Naive B cell (primary cell): Measurements from ENCODE around the gene MYO9B. TPM values are rescaled to one million over a fixed set of nuclear protein-coding genes. Genes with fewer than 3 reads are reported as not detected.
A peak's percentile ranks its signal among the peaks of the same experiment; 100 is the strongest.
"Not testable (repeated sequence)": the region's sequence is repeated elsewhere in the genome, so short reads cannot be mapped to it uniquely, and the experiment has no call there.

Experiments used
- ATAC-seq, 2 donors: fragments of 150-1000 bp; cut with Tn5 transposase; 2 replicates each; pipeline ENCODE4 v1.10.0; 2021; ENCODE audit warnings: low read depth in 2 of 2, mild to moderate bottlenecking in 2 of 2, moderate library complexity in 2 of 2
- DNase-seq: peaks from one replicate; pipeline ENCODE4 v3.0.0; 2022
- H3K27ac Mint-ChIP-seq, 6 donors: one replicate each; pipeline ENCODE4 v1.8.0; 2020 to 2022; ENCODE audit warnings: mild to moderate bottlenecking in 6 of 6, mixed read lengths in 6 of 6, moderate library complexity in 5 of 6, inconsistent platforms in 2 of 6
- H3K27me3 Mint-ChIP-seq, 3 donors: one replicate each; pipeline ENCODE4 v1.8.0; 2021 to 2022; ENCODE audit warnings: mixed read lengths in 3 of 3, mild to moderate bottlenecking in 1 of 3
- H3K36me3 Mint-ChIP-seq, 2 donors: one replicate each; pipeline ENCODE4 v1.8.0; 2020 to 2022; ENCODE audit warnings: mixed read lengths in 2 of 2, inconsistent platforms in 1 of 2, mild to moderate bottlenecking in 1 of 2
- H3K4me1 Mint-ChIP-seq, 3 donors: one replicate each; pipeline ENCODE4 v1.8.0; 2020 to 2022; ENCODE audit warnings: mixed read lengths in 3 of 3, inconsistent platforms in 1 of 3, mild to moderate bottlenecking in 1 of 3, moderate library complexity in 1 of 3
- H3K4me3 Mint-ChIP-seq, 8 donors: one replicate each; pipeline ENCODE4 v1.8.0; 2020 to 2022; ENCODE audit warnings: mild to moderate bottlenecking in 8 of 8, mixed read lengths in 8 of 8, moderate library complexity in 8 of 8, inconsistent platforms in 2 of 8
- H3K9me3 Mint-ChIP-seq, 7 donors: one replicate each; pipeline ENCODE4 v1.8.0; 2020 to 2022; ENCODE audit warnings: mixed read lengths in 7 of 7, mild to moderate bottlenecking in 5 of 7, inconsistent platforms in 2 of 7, moderate library complexity in 1 of 7
- polyA plus RNA-seq, 6 donors: library from polyadenylated mRNA; unstranded; fragments of 300-500 nt; fragmentation: Illumina TruSeq; gene quantifications; one replicate each; pipeline ENCODE4 v1.2.3, GENCODE V29; 2021; ENCODE audit warnings: low read depth in 6 of 6

Gene MYO9B
- polyA plus RNA-seq, 6 donors from 2014 or later: 3.1 to 34.9 (median 6.9) TPM

GRCh38 chr19:17086834-17087233 is 11.3 kb downstream of the MYO9B start:
- Mint-ChIP-seq H3K27ac (peak overlapping the region in 5 of 6 donors; percentile 69 to 85 (median 75)), H3K4me3 (no peak overlapping the region), H3K27me3 (no peaks in the 10 kb centered on the region), H3K9me3 (no peaks in the 10 kb centered on the region), H3K36me3 (no peaks in the 10 kb centered on the region), H3K4me1 (peaks cover 53 to 81% (median 76%) of the 10 kb centered on the region in 3 donors)
- ATAC-seq (no peak), DNase-seq (no peak)

GRCh38 chr19:17088552-17088951 is 13.0 kb downstream of the MYO9B start:
- no peak for ATAC-seq

GRCh38 chr19:17090583-17090982 is 15.0 kb downstream of the MYO9B start:
- Mint-ChIP-seq H3K9me3 (no peaks in the 10 kb centered on the region), H3K36me3 (no peaks in the 10 kb centered on the region), H3K27ac (peak overlapping the region; percentile 91 to 98 (median 95)), H3K27me3 (no peaks in the 10 kb centered on the region), H3K4me1 (peaks cover 46 to 78% (median 71%) of the 10 kb centered on the region in 3 donors), H3K4me3 (peak overlapping the region; percentile 2 to 88 (median 64))
- ATAC-seq (peak; percentile 86 to 91), DNase-seq (peak; percentile 79)

More at GRCh38 chr19:17088552-17088951, 13.0 kb downstream of the MYO9B start:
- no peak for DNase-seq
- peak overlapping the region in 5 of 6 donors; percentile 49 to 98 (median 94) for H3K27ac Mint-ChIP-seq
- H3K4me1 Mint-ChIP-seq: peaks cover 41 to 77% (median 64%) of the 10 kb centered on the region in 3 donors
- H3K9me3 Mint-ChIP-seq: no peaks in the 10 kb centered on the region
- H3K27me3 Mint-ChIP-seq: no peaks in the 10 kb centered on the region
- no peaks in the 10 kb centered on the region for H3K36me3 Mint-ChIP-seq
- H3K4me3 Mint-ChIP-seq: peak overlapping the region in 3 of 8 donors; percentile 14 to 79 (median 25)

GRCh38 chr19:17091758-17092333 is 16.3 kb downstream of the MYO9B start:
- DNase-seq (peak; percentile 66), ATAC-seq (peak; percentile 65 to 71)
- peak overlapping the region in 7 of 8 donors; percentile 19 to 88 (median 60) for H3K4me3 Mint-ChIP-seq
- H3K36me3 Mint-ChIP-seq: no peaks in the 10 kb centered on the region
- no peaks in the 10 kb centered on the region for H3K27me3 Mint-ChIP-seq
- no peaks in the 10 kb centered on the region for H3K9me3 Mint-ChIP-seq
- H3K27ac Mint-ChIP-seq: peak overlapping the region in 5 of 6 donors; percentile 15 to 98 (median 85)
- H3K4me1 Mint-ChIP-seq: peaks cover 42 to 78% (median 64%) of the 10 kb centered on the region in 3 donors

- Mint-ChIP-seq H3K4me3 (no peak overlapping the region), H3K27me3 (no peaks in the 10 kb centered on the region), H3K4me1 (peaks cover 39 to 74% (median 59%) of the 10 kb centered on the region in 3 donors), H3K9me3 (no peaks in the 10 kb centered on the region), H3K36me3 (no peaks in the 10 kb centered on the region), H3K27ac (peak overlapping the region in 2 of 6 donors; percentile 44 to 51)
- no peak for ATAC-seq
- DNase-seq: no peak
These were observed 17.1 kb downstream of the MYO9B start for GRCh38 chr19:17092696-17093095.

- peak overlapping the region in 1 of 6 donors; percentile 56 for H3K27ac Mint-ChIP-seq
These were observed 19.1 kb downstream of the MYO9B start for GRCh38 chr19:17094694-17095093.

GRCh38 chr19:17095141-17095919 is 19.8 kb downstream of the MYO9B start:
- Mint-ChIP-seq H3K4me1 (peaks cover 26 to 63% (median 51%) of the 10 kb centered on the region in 3 donors), H3K27me3 (no peaks in the 10 kb centered on the region), H3K27ac (peak overlapping the region; percentile 56 to 94 (median 83)), H3K4me3 (no peak overlapping the region), H3K9me3 (no peaks in the 10 kb centered on the region), H3K36me3 (peaks cover 0 to 3% of the 10 kb centered on the region in 2 donors)
- DNase-seq (no peak), ATAC-seq (no peak)

More at GRCh38 chr19:17094694-17095093, 19.1 kb downstream of the MYO9B start:
- DNase-seq, H3K36me3 Mint-ChIP-seq, H3K27me3 Mint-ChIP-seq, ATAC-seq, H3K9me3 Mint-ChIP-seq, H3K4me3 Mint-ChIP-seq: not testable (repeated sequence)
- peaks cover 31 to 67% (median 55%) of the 10 kb centered on the region in 3 donors for H3K4me1 Mint-ChIP-seq

GRCh38 chr19:17097593-17098126 is 22.1 kb downstream of the MYO9B start:
- H3K4me1 Mint-ChIP-seq: peaks cover 28 to 55% (median 42%) of the 10 kb centered on the region in 3 donors
- H3K27me3 Mint-ChIP-seq: no peaks in the 10 kb centered on the region
- no peak overlapping the region for H3K4me3 Mint-ChIP-seq
- peaks cover 3 to 8% of the 10 kb centered on the region in 2 donors for H3K36me3 Mint-ChIP-seq
- peak overlapping the region in 4 of 6 donors; percentile 56 to 89 (median 80) for H3K27ac Mint-ChIP-seq
- ATAC-seq (no peak), DNase-seq (no peak)
- H3K9me3 Mint-ChIP-seq: no peaks in the 10 kb centered on the region

GRCh38 chr19:17098326-17098725 is 22.7 kb downstream of the MYO9B start:
- Mint-ChIP-seq H3K27ac (peak overlapping the region in 4 of 6 donors; percentile 2 to 90 (median 64)), H3K4me3 (no peak overlapping the region), H3K36me3 (peaks cover 3 to 13% of the 10 kb centered on the region in 2 donors), H3K27me3 (no peaks in the 10 kb centered on the region), H3K4me1 (peaks cover 32 to 57% (median 48%) of the 10 kb centered on the region in 3 donors), H3K9me3 (peaks cover 0 to 4% (median 0%) of the 10 kb centered on the region in 7 donors)
- DNase-seq (no peak), ATAC-seq (no peak)

- Mint-ChIP-seq H3K36me3 (peaks cover 7 to 23% of the 10 kb centered on the region in 2 donors), H3K27ac (peak overlapping the region in 4 of 6 donors; percentile 20 to 94 (median 46)), H3K4me3 (peak overlapping the region in 1 of 8 donors; percentile 66), H3K9me3 (peaks cover 0 to 6% (median 0%) of the 10 kb centered on the region in 7 donors), H3K4me1 (peaks cover 45 to 74% (median 56%) of the 10 kb centered on the region in 3 donors), H3K27me3 (no peaks in the 10 kb centered on the region)
- DNase-seq: no peak
- peak; percentile 25 to 57 for ATAC-seq
These were observed 26.4 kb downstream of the MYO9B start for GRCh38 chr19:17101686-17102628.

GRCh38 chr19:17103177-17103576 is 27.6 kb downstream of the MYO9B start:
- Mint-ChIP-seq H3K4me3 (peak overlapping the region in 6 of 8 donors; percentile 9 to 74 (median 50)), H3K9me3 (peaks cover 0 to 6% (median 0%) of the 10 kb centered on the region in 7 donors)

GRCh38 chr19:17104679-17105078 is 29.1 kb downstream of the MYO9B start:
- Mint-ChIP-seq H3K9me3 (peaks cover 0 to 6% (median 0%) of the 10 kb centered on the region in 7 donors), H3K27ac (peak overlapping the region in 4 of 6 donors; percentile 60 to 98 (median 80)), H3K36me3 (peaks cover 4 to 23% of the 10 kb centered on the region in 2 donors), H3K4me3 (peak overlapping the region in 4 of 8 donors; percentile 12 to 61 (median 28)), H3K4me1 (peaks cover 60 to 83% (median 69%) of the 10 kb centered on the region in 3 donors), H3K27me3 (no peaks in the 10 kb centered on the region)
- DNase-seq: no peak
- ATAC-seq: no peak

More at GRCh38 chr19:17103177-17103576, 27.6 kb downstream of the MYO9B start:
- Mint-ChIP-seq H3K27ac (peak overlapping the region in 4 of 6 donors; percentile 21 to 94 (median 84)), H3K4me1 (peaks cover 55 to 79% (median 66%) of the 10 kb centered on the region in 3 donors), H3K27me3 (no peaks in the 10 kb centered on the region), H3K36me3 (peaks cover 7 to 23% of the 10 kb centered on the region in 2 donors)
- ATAC-seq (no peak), DNase-seq (no peak)
